SH-SY5Y (cell line): ENCODE measurements around the gene CACTIN.

Experiments
- GATA2 ChIP-seq: IDR thresholded peaks from 2 replicates; pipeline ENCODE4 v1.6.1; 2011; ENCODE audit warnings: mild to moderate bottlenecking, low read depth, low read length
- GATA3 ChIP-seq: IDR thresholded peaks from 2 replicates; pipeline ENCODE4 v1.6.1; 2011; ENCODE audit warnings: low read depth, mild to moderate bottlenecking, low read length, moderate library complexity

DNA sequence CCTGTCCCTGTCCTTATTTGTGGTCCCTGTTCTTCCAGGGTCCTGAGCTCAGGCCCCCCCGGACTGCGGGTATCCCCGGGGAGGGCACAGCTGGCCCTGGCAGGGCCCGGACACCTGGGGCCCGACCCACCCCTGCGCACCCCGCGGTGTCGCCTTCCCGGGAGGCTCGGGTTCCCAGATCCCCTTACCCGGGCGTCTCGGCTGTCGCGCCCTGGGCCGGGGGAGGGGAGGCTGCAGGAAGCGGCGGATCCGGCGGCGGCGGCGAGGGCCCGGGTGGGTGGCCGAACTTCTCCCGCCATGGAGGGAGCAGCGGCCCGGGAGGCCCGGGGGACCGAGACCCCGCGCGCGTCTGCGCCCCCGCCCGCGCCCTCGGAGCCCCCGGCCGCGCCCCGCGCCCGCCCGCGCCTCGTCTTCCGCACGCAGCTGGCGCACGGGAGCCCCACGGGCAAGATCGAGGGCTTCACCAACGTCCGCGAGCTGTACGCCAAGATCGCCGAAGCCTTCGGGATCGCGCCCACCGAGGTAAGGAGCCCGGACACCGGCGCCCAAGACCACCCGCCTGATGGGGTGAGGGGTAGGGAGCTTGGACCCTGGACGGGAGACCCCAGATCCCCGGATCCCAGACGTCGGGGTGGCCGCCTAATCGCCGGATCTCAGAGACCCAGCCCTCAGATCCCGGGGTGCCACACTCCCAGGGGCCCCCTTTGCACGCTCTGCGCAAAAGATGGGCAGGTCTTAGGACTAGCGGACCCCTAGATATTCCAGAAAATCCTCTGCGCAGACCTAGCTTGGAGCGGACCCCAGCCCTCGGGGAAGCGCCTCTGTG lies 41.1 kb downstream of the CACTIN start, which contains the start of gene GIPC3:
- TF ChIP-seq GATA2 (no peak), GATA3 (no peak)
